Pancreas (tissue), 10 donors: ENCODE data around the gene LRRC19. TPM values are rescaled to one million over a fixed set of nuclear protein-coding genes. Genes with fewer than 3 reads are reported as not detected.

ENCODE experiments used
- ATAC-seq, 4 donors: fragments of 200-7000 bp; cut with Tn5 transposase; one replicate each; pipeline versions ENCODE4 v1.8.0 to v1.9.1; 2020; ENCODE audit warnings: mild to moderate bottlenecking in 4 of 4, moderate library complexity in 4 of 4
- DNase-seq, 6 donors: peaks; one replicate each; pipeline ENCODE4 v3.0.0-alpha.2; 2020
- FAIRE-seq: peaks from 2 replicates; lab custom pipeline; 2012; peaks lifted over from hg19 to GRCh38; lab: Jason Lieb, UNC
- H3K27ac ChIP-seq, 4 donors: fragments of 200-600 bp; sonication (generic); 1 replicate in 3 of 4; 2 replicates in 1 of 4; pipeline versions ENCODE4 v1.5.0 to v1.8.0; 2020
- H3K27me3 ChIP-seq, 4 donors: fragments of 200-600 bp; one replicate each; pipeline ENCODE4 v1.8.0; 2021
- H3K36me3 ChIP-seq, 3 donors: fragments of 200-600 bp; sonication (generic) in 1 of 3; one replicate each; pipeline versions ENCODE4 v1.5.0 to v1.8.0; 2020 to 2021
- H3K4me1 ChIP-seq, 3 donors: fragments of 200-600 bp; one replicate each; pipeline ENCODE4 v1.8.0; 2021
- H3K4me3 ChIP-seq, 4 donors: fragments of 200-600 bp; sonication (generic) in 2 of 4; one replicate each; pipeline versions ENCODE4 v1.5.0 to v1.8.0; 2020 to 2021
- H3K9me3 ChIP-seq, 4 donors: fragments of 200-600 bp; one replicate each; pipeline ENCODE4 v1.8.0; 2021
- WGBS, 2 donors: extraction: QIAGEN DNeasy Blood & Tissue Kit; methylation state at CpG; one replicate each; pipeline ENCODE4 v1.1.7; 2013; 5-methylcytosine and 5-hydroxymethylcytosine counted together
- intact Hi-C, 3 donors: fragments of 100-400 bp; cut with DNase I; formaldehyde crosslinking; loops; one replicate each; pipeline versions ENCODE4 v1.11.1 to v1.14.2; 2022
- polyA plus RNA-seq, 2 donors: library from polyadenylated mRNA; stranded (reverse); fragments of 200-250 nt; gene quantifications; one replicate each; pipeline ENCODE4 v1.2.3, GENCODE V29; 2013
- total RNA-seq, 6 donors: library from RNA; stranded (reverse); fragmentation: NEBNext Ultra II Directional in 4 of 6; extraction: Animal tissue kit (Norgen Biotek cat#: 25700) in 4 of 6; gene quantifications; one replicate each; pipeline versions ENCODE4 v1.2.1 to v1.2.4, GENCODE V29; 2021 to 2023
- TF ChIP-seq, protein P1 (sequence below), 4 donors: fragments of 200-600 bp; sonication (generic) in 3 of 4; IDR thresholded peaks; one replicate each; pipeline versions ENCODE4 v1.5.0 to v1.8.0; 2021; ENCODE audit warnings: antibody characterized with exemption in 4 of 4
- donor health status: healthy with polysubstance abuse.
- donor health status: DM: no; HTN: no; CAD: no; lungs with moderate emphysema.
- donor health status: DM: no; HTN: no; CAD: no.
- donor health status: control.
- donor health status: control.
- donor health status: Bipolar disorder and iron deficiency.
- donor health status: DM: yes; HTN: yes; CAD: no.
- donor health status: DM: no; HTN: no; CAD: no.
- donor health status: DM: no; HTN: no; CAD: no.
- donor health status: DM: yes; HTN: yes; CAD: no.

Gene LRRC19
- total and polyA plus RNA-seq, 8 donors: 0.08 to 0.55 (median 0.18) TPM; not detected in 1

DNA sequence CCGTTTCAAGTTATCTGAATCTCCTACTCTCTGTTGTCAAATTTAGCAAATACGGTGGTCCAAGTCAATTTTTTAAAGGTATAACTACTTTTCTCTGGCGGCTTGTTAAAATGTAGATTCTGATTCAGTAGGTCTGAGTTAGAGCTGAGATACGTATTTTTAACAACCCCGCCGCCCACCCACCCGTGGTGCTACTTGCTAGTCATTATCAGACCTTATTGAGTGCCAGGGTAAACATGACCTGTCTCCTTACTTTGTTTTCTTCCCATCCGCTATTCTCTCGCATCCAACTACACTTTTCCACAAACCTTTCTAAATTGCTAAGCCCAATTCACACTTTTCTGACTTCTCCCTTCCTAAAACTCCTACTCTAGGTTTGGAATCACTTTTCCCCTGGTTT, 57.7 kb downstream of the LRRC19 start:
- H3K36me3 ChIP-seq: no peaks in the 10 kb centered on the region
- peaks cover 13 to 18% (median 18%) of the 10 kb centered on the region in 3 donors for H3K4me1 ChIP-seq
- peak overlapping the region; percentile 76 to 94 (median 84) for H3K4me3 ChIP-seq
- TF ChIP-seq, protein P1, sequence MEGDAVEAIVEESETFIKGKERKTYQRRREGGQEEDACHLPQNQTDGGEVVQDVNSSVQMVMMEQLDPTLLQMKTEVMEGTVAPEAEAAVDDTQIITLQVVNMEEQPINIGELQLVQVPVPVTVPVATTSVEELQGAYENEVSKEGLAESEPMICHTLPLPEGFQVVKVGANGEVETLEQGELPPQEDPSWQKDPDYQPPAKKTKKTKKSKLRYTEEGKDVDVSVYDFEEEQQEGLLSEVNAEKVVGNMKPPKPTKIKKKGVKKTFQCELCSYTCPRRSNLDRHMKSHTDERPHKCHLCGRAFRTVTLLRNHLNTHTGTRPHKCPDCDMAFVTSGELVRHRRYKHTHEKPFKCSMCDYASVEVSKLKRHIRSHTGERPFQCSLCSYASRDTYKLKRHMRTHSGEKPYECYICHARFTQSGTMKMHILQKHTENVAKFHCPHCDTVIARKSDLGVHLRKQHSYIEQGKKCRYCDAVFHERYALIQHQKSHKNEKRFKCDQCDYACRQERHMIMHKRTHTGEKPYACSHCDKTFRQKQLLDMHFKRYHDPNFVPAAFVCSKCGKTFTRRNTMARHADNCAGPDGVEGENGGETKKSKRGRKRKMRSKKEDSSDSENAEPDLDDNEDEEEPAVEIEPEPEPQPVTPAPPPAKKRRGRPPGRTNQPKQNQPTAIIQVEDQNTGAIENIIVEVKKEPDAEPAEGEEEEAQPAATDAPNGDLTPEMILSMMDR (IDR thresholded peaks at IDR 0.05): no peak
- intact Hi-C loops: no loop called here
- no peaks in the 10 kb centered on the region for H3K9me3 ChIP-seq
- FAIRE-seq (no peak), DNase-seq (no peak), ATAC-seq (no peak)
- peak overlapping the region; percentile 92 to 99 (median 98) for H3K27ac ChIP-seq
- no peaks in the 10 kb centered on the region for H3K27me3 ChIP-seq
- WGBS, 2 donors: 1 to 2% methylated on average over 9 of the region's 9 CpGs

DNA sequence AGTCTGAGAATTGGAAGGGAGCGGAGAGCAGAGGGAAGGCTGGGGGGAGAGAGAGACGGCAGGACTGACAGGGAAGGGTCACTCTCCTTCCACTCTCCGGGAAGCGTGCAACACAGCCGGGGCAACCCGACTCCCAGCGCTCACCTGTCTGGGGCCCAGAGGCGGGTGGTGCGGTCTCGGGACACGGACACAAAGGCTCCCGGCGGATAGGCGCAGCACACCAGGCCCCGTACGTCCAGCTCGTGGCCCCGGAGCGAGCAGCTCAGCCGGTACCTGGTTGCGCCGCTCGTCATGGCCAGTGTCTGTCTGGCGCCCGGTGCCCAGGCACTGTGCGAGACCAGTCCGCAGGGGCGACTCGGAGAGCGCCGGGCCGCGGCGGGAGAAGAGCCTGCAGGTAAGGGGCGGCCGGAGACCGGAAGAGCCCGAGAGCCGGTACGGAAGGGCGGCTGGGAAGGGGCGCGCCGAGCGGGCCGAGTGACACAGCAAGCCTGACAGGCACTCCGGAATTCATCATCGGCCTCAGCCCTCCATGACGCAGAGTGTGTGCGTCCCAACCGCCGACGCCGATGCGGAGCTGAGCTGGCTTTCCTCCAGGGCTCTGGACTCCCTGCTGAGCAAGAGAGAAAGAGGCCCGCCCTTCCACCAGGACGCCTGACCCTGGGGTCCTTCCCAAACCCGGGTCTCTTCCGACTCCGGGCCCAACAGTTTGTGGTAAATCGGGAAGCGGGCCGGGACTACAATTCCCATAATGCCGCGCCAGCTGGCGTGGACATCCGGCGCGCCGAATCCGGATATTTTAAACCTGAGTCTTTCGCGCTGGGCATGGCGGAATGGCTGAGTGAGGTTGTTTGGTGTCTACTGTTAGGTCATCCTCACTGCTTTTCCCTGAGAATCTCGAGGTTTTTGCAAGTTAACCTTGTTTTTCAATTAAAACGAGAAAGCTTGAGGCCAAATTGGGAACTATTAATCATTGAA, 58.4 kb downstream of the LRRC19 start, which contains the start of gene PLAA:
TSS of gene PLAA (minus strand) at position 490 of the 975 bp plus-strand sequence. CDS start at position 293, 197 bp downstream.
- DNase-seq (peak; percentile 86 to 93 (median 88)), FAIRE-seq (no peak), ATAC-seq (peak; percentile 99 to 100 (median 99))
- H3K4me1 ChIP-seq: peaks cover 13 to 18% (median 18%) of the 10 kb centered on the region in 3 donors
- H3K4me3 ChIP-seq: peak within 1 kb of the TSS; percentile 76 to 94 (median 84)
- no peaks in the 10 kb centered on the region for H3K27me3 ChIP-seq
- 0% methylated on average over 73 to 76 of the region's 76 CpGs for WGBS, 2 donors
- TF ChIP-seq, protein P1 (IDR thresholded peaks at IDR 0.05): no peak
- no peaks in the 10 kb centered on the region for H3K36me3 ChIP-seq
- H3K9me3 ChIP-seq: no peaks in the 10 kb centered on the region
- intact Hi-C loops: no loop called here
- peak within 1 kb of the TSS; percentile 92 to 99 (median 98) for H3K27ac ChIP-seq

- WGBS, 2 donors: 18% methylated on average over 2 of the region's 2 CpGs
- no peaks in the 10 kb centered on the region for H3K36me3 ChIP-seq
- DNase-seq (no peak), FAIRE-seq (no peak), ATAC-seq (no peak)
- intact Hi-C loops: no loop called here
- peaks cover 13 to 18% (median 18%) of the 10 kb centered on the region in 3 donors for H3K4me1 ChIP-seq
- H3K9me3 ChIP-seq: no peaks in the 10 kb centered on the region
- peak overlapping the region in 2 of 4 donors; percentile 76 to 91 for H3K4me3 ChIP-seq
- no peak overlapping the region for H3K27ac ChIP-seq
- H3K27me3 ChIP-seq: no peaks in the 10 kb centered on the region
- TF ChIP-seq, protein P1 (IDR thresholded peaks at IDR 0.05): no peak
Observed at GRCh38 chr9:26945591-26945990, 59.9 kb downstream of the LRRC19 start.

Other genes starting within 250 kb of the LRRC19 start
- 10 to 100 TPM in 2 of 6 donors, 1 to 10 TPM in 4; 3.7 to 11.6 (median 7.8) TPM for gene CAAP1, start 112.9 kb downstream of the LRRC19 start, total RNA-seq
- 10 to 100 TPM in 1 of 2 donors, 1 to 10 TPM in 1; 7.0 to 10.4 TPM for gene CAAP1, start 112.9 kb downstream of the LRRC19 start, polyA plus RNA-seq
- gene PLAA, start 58.4 kb downstream of the LRRC19 start, total RNA-seq: 10 to 100 TPM in 4 of 6 donors, 1 to 10 TPM in 2; 8.8 to 13.8 (median 10.8) TPM
- gene PLAA, start 58.4 kb downstream of the LRRC19 start, polyA plus RNA-seq: 1 to 10 TPM; 4.6 to 7.3 TPM
- gene IFT74, start 49.3 kb downstream of the LRRC19 start, total RNA-seq: 1 to 10 TPM; 5.6 to 9.6 (median 7.7) TPM
- 10 to 100 TPM in 1 of 2 donors, 1 to 10 TPM in 1; 5.2 to 10.7 TPM for gene IFT74, start 49.3 kb downstream of the LRRC19 start, polyA plus RNA-seq
- gene TEK, start 103.6 kb upstream of the LRRC19 start, total RNA-seq: 1 to 10 TPM; 1.1 to 3.8 (median 1.9) TPM
- 1 to 10 TPM in 1 of 2 donors, under 1 TPM in 1; 0.91 to 3.4 TPM for gene TEK, start 103.6 kb upstream of the LRRC19 start, polyA plus RNA-seq